KMS-11 (cell line): ENCODE measurements around the gene CCKAR.

Experiments
- H2AFZ ChIP-seq: fragments of 200-600 bp; sonication (generic); 2 replicates; pipeline ENCODE4 v1.6.1; 2016; ENCODE audit warnings: antibody characterized with exemption, mixed run types, low read depth
- H3K27ac ChIP-seq: fragments of 200-600 bp; sonication (generic); 2 replicates; pipeline ENCODE4 v1.6.1; 2016; ENCODE audit warnings: mild to moderate bottlenecking, mixed run types
- H3K27me3 ChIP-seq: fragments of 200-600 bp; sonication (generic); 2 replicates; pipeline ENCODE4 v1.6.1; 2017; ENCODE audit warnings: mild to moderate bottlenecking, low read depth, mixed run types, moderate library complexity; ENCODE audit not compliant: insufficient read depth
- H3K36me3 ChIP-seq: fragments of 200-600 bp; sonication (generic); 2 replicates; pipeline ENCODE4 v1.6.1; 2017; ENCODE audit warnings: mild to moderate bottlenecking, mixed run types; ENCODE audit not compliant: insufficient read depth
- H3K4me1 ChIP-seq: fragments of 200-600 bp; sonication (generic); 2 replicates; pipeline ENCODE4 v1.6.1; 2016; ENCODE audit warnings: mild to moderate bottlenecking, low read depth, mixed run types; ENCODE audit not compliant: poor library complexity, severe bottlenecking
- H3K4me2 ChIP-seq: fragments of 200-600 bp; sonication (generic); 2 replicates; pipeline ENCODE4 v1.7.0; 2016; ENCODE audit warnings: mild to moderate bottlenecking, mixed run types
- H3K4me3 ChIP-seq: fragments of 200-600 bp; sonication (generic); IDR thresholded peaks from 2 replicates; pipeline ENCODE4 v1.6.1; 2017; ENCODE audit warnings: low read depth, low read length, mixed read lengths; ENCODE audit not compliant: insufficient read depth
- H3K79me2 ChIP-seq: fragments of 200-600 bp; sonication (generic); 2 replicates; pipeline ENCODE4 v1.6.1; 2016; ENCODE audit warnings: low read depth, mixed run types; ENCODE audit not compliant: insufficient read depth
- H3K9ac ChIP-seq: fragments of 200-600 bp; sonication (generic); 2 replicates; pipeline ENCODE4 v1.6.1; 2016; ENCODE audit warnings: mild to moderate bottlenecking, mixed run types
- H4K20me1 ChIP-seq: fragments of 200-600 bp; sonication (generic); 2 replicates; pipeline ENCODE4 v1.6.1; 2016; ENCODE audit warnings: mild to moderate bottlenecking, mixed run types; ENCODE audit not compliant: insufficient read depth
- TF ChIP-seq, protein P1 (sequence below): fragments of 200-600 bp; sonication (generic); conservative IDR thresholded peaks from 2 replicates; pipeline ENCODE4 v1.6.1; 2017; ENCODE audit warnings: low read depth, mild to moderate bottlenecking, antibody characterized with exemption, low read length, moderate library complexity, mixed read lengths

Gene CCKAR

DNA sequence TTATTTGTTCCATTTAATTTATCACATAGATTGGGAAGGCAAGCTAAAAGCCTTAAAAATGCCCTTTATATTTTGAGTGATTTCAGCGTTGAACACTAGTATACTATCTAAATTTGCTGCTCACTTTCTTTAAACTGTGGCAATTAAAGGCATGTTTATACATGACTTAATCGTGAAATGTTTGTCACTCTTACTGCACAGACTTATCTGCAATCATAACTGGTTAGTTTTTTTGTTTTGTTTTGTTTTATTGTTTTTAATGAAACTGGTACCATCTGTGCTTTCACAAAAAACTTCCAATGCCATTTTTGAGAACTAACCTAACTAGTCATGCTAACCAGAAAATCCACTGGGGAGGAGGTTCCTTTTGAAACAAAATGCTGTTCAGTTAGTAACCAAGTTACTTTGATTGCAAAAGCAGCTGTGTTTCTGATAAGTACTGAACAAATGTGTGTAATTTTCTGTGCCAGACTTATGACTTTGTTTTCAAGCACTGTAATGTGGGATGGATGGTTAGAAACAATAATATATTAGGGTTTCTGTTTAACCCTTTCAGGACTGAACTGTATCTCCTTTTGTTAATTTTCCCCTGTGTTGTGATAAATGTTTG, 56.1 kb downstream of the CCKAR start:
- Histone ChIP-seq H3K4me2 (no peak overlapping the region), H3K4me1 (peaks cover 3% of the 10 kb centered on the region), H3K27ac (no peak overlapping the region), H4K20me1 (no peaks in the 10 kb centered on the region), H3K4me3 (no peak overlapping the region), H3K79me2 (no peaks in the 10 kb centered on the region), H3K36me3 (no peaks in the 10 kb centered on the region), H3K9ac (no peak overlapping the region), H2AFZ (no peak overlapping the region), H3K27me3 (no peaks in the 10 kb centered on the region)
- TF ChIP-seq, protein P1, sequence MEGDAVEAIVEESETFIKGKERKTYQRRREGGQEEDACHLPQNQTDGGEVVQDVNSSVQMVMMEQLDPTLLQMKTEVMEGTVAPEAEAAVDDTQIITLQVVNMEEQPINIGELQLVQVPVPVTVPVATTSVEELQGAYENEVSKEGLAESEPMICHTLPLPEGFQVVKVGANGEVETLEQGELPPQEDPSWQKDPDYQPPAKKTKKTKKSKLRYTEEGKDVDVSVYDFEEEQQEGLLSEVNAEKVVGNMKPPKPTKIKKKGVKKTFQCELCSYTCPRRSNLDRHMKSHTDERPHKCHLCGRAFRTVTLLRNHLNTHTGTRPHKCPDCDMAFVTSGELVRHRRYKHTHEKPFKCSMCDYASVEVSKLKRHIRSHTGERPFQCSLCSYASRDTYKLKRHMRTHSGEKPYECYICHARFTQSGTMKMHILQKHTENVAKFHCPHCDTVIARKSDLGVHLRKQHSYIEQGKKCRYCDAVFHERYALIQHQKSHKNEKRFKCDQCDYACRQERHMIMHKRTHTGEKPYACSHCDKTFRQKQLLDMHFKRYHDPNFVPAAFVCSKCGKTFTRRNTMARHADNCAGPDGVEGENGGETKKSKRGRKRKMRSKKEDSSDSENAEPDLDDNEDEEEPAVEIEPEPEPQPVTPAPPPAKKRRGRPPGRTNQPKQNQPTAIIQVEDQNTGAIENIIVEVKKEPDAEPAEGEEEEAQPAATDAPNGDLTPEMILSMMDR, result no peak

DNA sequence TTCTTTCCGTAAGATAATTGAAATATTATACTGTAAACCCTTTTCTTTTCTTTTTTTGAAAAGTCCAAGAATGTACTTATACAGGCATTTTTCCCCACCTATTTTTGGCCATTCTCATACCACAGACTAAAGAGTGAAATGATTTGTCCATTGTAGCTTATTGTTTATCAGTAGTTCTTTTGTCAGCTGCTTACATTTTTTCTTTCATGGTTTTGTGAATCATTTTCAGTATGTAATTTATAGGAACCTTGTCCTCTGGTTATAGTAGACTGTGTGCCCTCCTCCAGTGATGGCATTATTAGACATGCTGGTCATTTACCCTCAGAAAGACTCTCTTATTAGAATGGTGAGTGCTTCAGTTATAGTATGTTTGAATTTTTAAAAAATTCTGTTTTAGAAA, 56.7 kb downstream of the CCKAR start:
- no peak overlapping the region for H3K4me2 ChIP-seq
- no peak overlapping the region for H3K9ac ChIP-seq
- TF ChIP-seq, protein P1, result no peak
- H3K4me1 ChIP-seq, result peaks cover 9% of the 10 kb centered on the region
- no peaks in the 10 kb centered on the region for H3K36me3 ChIP-seq
- H4K20me1 ChIP-seq, result no peaks in the 10 kb centered on the region
- no peak overlapping the region for H2AFZ ChIP-seq
- H3K79me2 ChIP-seq, result no peaks in the 10 kb centered on the region
- no peaks in the 10 kb centered on the region for H3K27me3 ChIP-seq
- no peak overlapping the region for H3K27ac ChIP-seq
- H3K4me3 ChIP-seq, result no peak overlapping the region

DNA sequence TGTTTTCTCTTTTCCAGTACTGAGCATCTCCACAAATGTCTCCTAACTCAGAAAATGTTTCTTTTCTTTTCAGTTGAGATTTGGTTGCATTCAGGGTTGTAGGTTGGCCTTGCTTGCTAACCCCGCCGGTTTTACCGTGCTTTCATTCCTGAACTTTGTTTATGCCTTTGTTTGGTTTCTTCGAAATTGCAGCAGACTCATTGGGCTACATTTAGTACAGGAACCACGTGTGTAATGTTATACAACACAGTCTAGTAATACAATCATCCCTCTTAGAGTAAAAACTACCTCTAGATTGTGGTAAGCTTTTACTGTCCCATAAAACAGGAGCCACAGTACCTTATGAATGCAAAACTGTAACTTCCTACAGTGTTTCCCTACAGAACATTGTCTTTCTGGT, 57.9 kb downstream of the CCKAR start:
- Histone ChIP-seq H3K27me3 (no peaks in the 10 kb centered on the region), H3K36me3 (no peaks in the 10 kb centered on the region), H4K20me1 (no peaks in the 10 kb centered on the region), H3K4me2 (no peak overlapping the region), H3K4me1 (peaks cover 10% of the 10 kb centered on the region), H3K9ac (no peak overlapping the region), H3K27ac (no peak overlapping the region), H3K79me2 (no peaks in the 10 kb centered on the region), H3K4me3 (no peak overlapping the region), H2AFZ (no peak overlapping the region)
- TF ChIP-seq, protein P1, result no peak

DNA sequence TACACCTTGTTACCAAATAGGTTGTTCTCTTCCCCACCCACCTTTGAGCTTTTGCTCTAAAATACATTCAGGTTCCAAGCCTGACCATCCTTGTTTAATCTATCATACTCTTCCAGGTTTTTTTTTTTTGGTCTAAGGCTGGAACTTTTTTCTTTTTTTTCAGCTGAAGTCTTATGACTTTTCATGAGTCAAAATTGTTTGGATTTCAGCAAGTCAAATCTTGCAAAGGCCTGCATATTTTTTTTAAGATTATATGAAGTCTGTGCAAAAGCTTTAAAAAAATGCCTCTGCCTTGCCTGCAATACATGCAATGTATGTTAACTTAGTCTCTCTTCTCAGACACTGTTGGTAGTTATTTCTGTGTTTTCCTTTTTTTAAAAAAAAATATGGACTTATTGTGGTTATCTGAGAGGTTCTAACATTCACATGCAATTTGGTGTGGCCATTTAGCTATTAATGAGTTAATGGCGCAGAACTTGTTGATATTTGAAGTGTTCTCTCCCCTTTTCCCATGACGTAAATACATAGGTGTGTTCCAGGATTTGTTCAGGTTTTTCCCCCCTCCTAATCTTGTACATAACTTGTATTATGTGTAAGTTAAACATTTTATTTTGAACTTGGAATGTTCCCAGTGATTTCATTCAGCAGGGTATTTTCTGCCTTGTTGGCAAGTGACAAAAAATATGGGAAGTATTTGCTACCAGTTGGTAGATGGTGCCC, 58.7 kb downstream of the CCKAR start:
- H4K20me1 ChIP-seq, result no peaks in the 10 kb centered on the region
- no peak overlapping the region for H3K27ac ChIP-seq
- no peaks in the 10 kb centered on the region for H3K36me3 ChIP-seq
- no peak overlapping the region for H2AFZ ChIP-seq
- H3K4me2 ChIP-seq, result no peak overlapping the region
- no peak overlapping the region for H3K9ac ChIP-seq
- TF ChIP-seq, protein P1, result no peak
- H3K4me1 ChIP-seq, result peaks cover 10% of the 10 kb centered on the region
- no peak overlapping the region for H3K4me3 ChIP-seq
- H3K79me2 ChIP-seq, result no peaks in the 10 kb centered on the region
- H3K27me3 ChIP-seq, result no peaks in the 10 kb centered on the region
